Memory B cell (primary cell): Measurements from ENCODE around the gene GLI3.

Experiments
- ATAC-seq: fragments of 150-1000 bp; cut with Tn5 transposase; 2 replicates; pipeline ENCODE4 v1.10.0; 2021; ENCODE audit warnings: low read depth, mild to moderate bottlenecking, moderate library complexity
- DNase-seq, 2 donors: peaks; one replicate each; pipeline ENCODE4 v3.0.0; 2022; ENCODE audit warnings: low spot score in 2 of 2
- H3K27ac Mint-ChIP-seq: one replicate; pipeline ENCODE4 v1.8.0; 2022; ENCODE audit warnings: mild to moderate bottlenecking, moderate library complexity, mixed read lengths
- H3K27me3 Mint-ChIP-seq: one replicate; pipeline ENCODE4 v1.8.0; 2022; ENCODE audit warnings: mixed read lengths
- H3K36me3 Mint-ChIP-seq: one replicate; pipeline ENCODE4 v1.8.0; 2022; ENCODE audit warnings: mild to moderate bottlenecking, mixed read lengths
- H3K4me1 Mint-ChIP-seq: one replicate; pipeline ENCODE4 v1.8.0; 2022; ENCODE audit warnings: mixed read lengths
- H3K4me3 Mint-ChIP-seq: one replicate; pipeline ENCODE4 v1.8.0; 2022; ENCODE audit warnings: mild to moderate bottlenecking, moderate library complexity, mixed read lengths
- H3K9me3 Mint-ChIP-seq: one replicate; pipeline ENCODE4 v1.8.0; 2022; ENCODE audit warnings: mixed read lengths

Gene GLI3

GRCh38 chr7:42102301-42102700 is 134.7 kb downstream of the GLI3 start:
- Mint-ChIP-seq H3K36me3 (no peaks in the 10 kb centered on the region), H3K4me1 (no peaks in the 10 kb centered on the region), H3K4me3 (no peak overlapping the region), H3K27me3 (peaks cover 5% of the 10 kb centered on the region), H3K27ac (no peak overlapping the region), H3K9me3 (no peaks in the 10 kb centered on the region)
- DNase-seq (no peak), ATAC-seq (no peak)

- ATAC-seq (no peak), DNase-seq (no peak)
- Mint-ChIP-seq H3K9me3 (no peaks in the 10 kb centered on the region), H3K27ac (no peak overlapping the region), H3K4me1 (no peaks in the 10 kb centered on the region), H3K36me3 (no peaks in the 10 kb centered on the region), H3K4me3 (no peak overlapping the region), H3K27me3 (peaks cover 9% of the 10 kb centered on the region)
Measured at GRCh38 chr7:42100156-42100508, 136.9 kb downstream of the GLI3 start.

GRCh38 chr7:42099470-42100155 is 137.4 kb downstream of the GLI3 start:
- Mint-ChIP-seq H3K9me3 (no peaks in the 10 kb centered on the region), H3K4me3 (no peak overlapping the region), H3K4me1 (no peaks in the 10 kb centered on the region), H3K27ac (no peak overlapping the region), H3K27me3 (peaks cover 9% of the 10 kb centered on the region), H3K36me3 (no peaks in the 10 kb centered on the region)
- ATAC-seq (no peak), DNase-seq (no peak)

GRCh38 chr7:42099066-42099465 is 137.9 kb downstream of the GLI3 start:
- no peak for ATAC-seq
- H3K9me3 Mint-ChIP-seq, result no peaks in the 10 kb centered on the region
- no peaks in the 10 kb centered on the region for H3K36me3 Mint-ChIP-seq
- no peak for DNase-seq
- peaks cover 8% of the 10 kb centered on the region for H3K27me3 Mint-ChIP-seq
- no peak overlapping the region for H3K27ac Mint-ChIP-seq
- no peak overlapping the region for H3K4me3 Mint-ChIP-seq
- no peaks in the 10 kb centered on the region for H3K4me1 Mint-ChIP-seq

- Mint-ChIP-seq H3K27ac (no peak overlapping the region), H3K4me3 (no peak overlapping the region), H3K36me3 (no peaks in the 10 kb centered on the region), H3K4me1 (no peaks in the 10 kb centered on the region), H3K9me3 (no peaks in the 10 kb centered on the region), H3K27me3 (peaks cover 8% of the 10 kb centered on the region)
- no peak for DNase-seq
- ATAC-seq, result no peak
Measured at GRCh38 chr7:42097752-42098151, 139.3 kb downstream of the GLI3 start.

- Mint-ChIP-seq H3K27ac (no peak overlapping the region), H3K4me3 (no peak overlapping the region), H3K9me3 (no peaks in the 10 kb centered on the region), H3K4me1 (no peaks in the 10 kb centered on the region), H3K27me3 (peaks cover 8% of the 10 kb centered on the region), H3K36me3 (no peaks in the 10 kb centered on the region)
- ATAC-seq (no peak), DNase-seq (no peak)
Measured at GRCh38 chr7:42096681-42097561, 140.1 kb downstream of the GLI3 start.

GRCh38 chr7:42096268-42096667 is 140.7 kb downstream of the GLI3 start:
- Mint-ChIP-seq H3K4me1 (no peaks in the 10 kb centered on the region), H3K27me3 (peaks cover 8% of the 10 kb centered on the region), H3K9me3 (no peaks in the 10 kb centered on the region), H3K4me3 (no peak overlapping the region), H3K36me3 (no peaks in the 10 kb centered on the region), H3K27ac (no peak overlapping the region)
- DNase-seq (no peak), ATAC-seq (no peak)

GRCh38 chr7:42095791-42096190 is 141.2 kb downstream of the GLI3 start:
- Mint-ChIP-seq H3K9me3 (no peaks in the 10 kb centered on the region), H3K27ac (no peak overlapping the region)
- no peak for DNase-seq

GRCh38 chr7:42093349-42093905 is 143.6 kb downstream of the GLI3 start:
- no peak for DNase-seq
- no peak overlapping the region for H3K4me3 Mint-ChIP-seq
- H3K27ac Mint-ChIP-seq, result no peak overlapping the region
- H3K4me1 Mint-ChIP-seq, result no peaks in the 10 kb centered on the region
- H3K36me3 Mint-ChIP-seq, result no peaks in the 10 kb centered on the region
- H3K9me3 Mint-ChIP-seq, result no peaks in the 10 kb centered on the region
- H3K27me3 Mint-ChIP-seq, result peaks cover 6% of the 10 kb centered on the region
- ATAC-seq, result no peak

More at GRCh38 chr7:42095791-42096190, 141.2 kb downstream of the GLI3 start:
- H3K27me3 Mint-ChIP-seq, result peaks cover 8% of the 10 kb centered on the region
- H3K36me3 Mint-ChIP-seq, result no peaks in the 10 kb centered on the region
- H3K4me1 Mint-ChIP-seq, result no peaks in the 10 kb centered on the region
- no peak for ATAC-seq
- no peak overlapping the region for H3K4me3 Mint-ChIP-seq

- no peaks in the 10 kb centered on the region for H3K36me3 Mint-ChIP-seq
- no peak overlapping the region for H3K27ac Mint-ChIP-seq
- H3K27me3 Mint-ChIP-seq, result peaks cover 6% of the 10 kb centered on the region
- no peak for ATAC-seq
- no peak for DNase-seq
- H3K4me1 Mint-ChIP-seq, result no peaks in the 10 kb centered on the region
- H3K4me3 Mint-ChIP-seq, result no peak overlapping the region
- H3K9me3 Mint-ChIP-seq, result no peaks in the 10 kb centered on the region
Measured at GRCh38 chr7:42091461-42092291, 145.3 kb downstream of the GLI3 start.

- Mint-ChIP-seq H3K27ac (no peak overlapping the region), H3K9me3 (no peaks in the 10 kb centered on the region), H3K4me1 (no peaks in the 10 kb centered on the region), H3K4me3 (no peak overlapping the region), H3K36me3 (no peaks in the 10 kb centered on the region), H3K27me3 (peaks cover 10% of the 10 kb centered on the region)
- ATAC-seq (no peak), DNase-seq (no peak)
Measured at GRCh38 chr7:42090806-42091205, 146.2 kb downstream of the GLI3 start.

GRCh38 chr7:42090056-42090455 is 147.0 kb downstream of the GLI3 start:
- DNase-seq (no peak), ATAC-seq (no peak)
- Mint-ChIP-seq H3K36me3 (no peaks in the 10 kb centered on the region), H3K27me3 (peaks cover 4% of the 10 kb centered on the region), H3K4me3 (no peak overlapping the region), H3K4me1 (no peaks in the 10 kb centered on the region), H3K27ac (no peak overlapping the region), H3K9me3 (no peaks in the 10 kb centered on the region)

- ATAC-seq (no peak), DNase-seq (no peak)
- Mint-ChIP-seq H3K4me3 (no peak overlapping the region), H3K36me3 (no peaks in the 10 kb centered on the region), H3K27ac (no peak overlapping the region), H3K27me3 (peaks cover 9% of the 10 kb centered on the region), H3K4me1 (no peaks in the 10 kb centered on the region), H3K9me3 (peaks cover 2% of the 10 kb centered on the region)
Measured at GRCh38 chr7:42087616-42088015, 149.4 kb downstream of the GLI3 start.

GRCh38 chr7:42085531-42085930 is 151.5 kb downstream of the GLI3 start:
- Mint-ChIP-seq H3K4me1 (peaks cover 5% of the 10 kb centered on the region), H3K27me3 (peaks cover 9% of the 10 kb centered on the region), H3K4me3 (no peak overlapping the region), H3K9me3 (peaks cover 2% of the 10 kb centered on the region), H3K27ac (no peak overlapping the region), H3K36me3 (no peaks in the 10 kb centered on the region)
- ATAC-seq, result no peak
- DNase-seq, result no peak
